K562 (cell line): Measurements from ENCODE around the gene UBE2M. TPM values are rescaled to one million over a fixed set of nuclear protein-coding genes. Genes with fewer than 3 reads are reported as not detected.
A peak's percentile ranks its signal among the peaks of the same experiment; 100 is the strongest.
"Not testable (repeated sequence)": the region's sequence is repeated elsewhere in the genome, so short reads cannot be mapped to it uniquely, and the experiment has no call there.

ENCODE experiments used
- ATAC-seq: fragments of 200-7000 bp; cut with Tn5 transposase; 3 replicates; pipeline ENCODE4 v1.9.1; 2020; ENCODE audit warnings: moderate library complexity
- BruUV-seq: library from RNA; stranded (reverse); fragments of 400-500 nt; replicated peaks from 2 replicates; lab custom pipeline; 2021; lab: Mats Ljungman, UMichigan
- CTCF ChIA-PET: fragments of 300-600 bp; formaldehyde crosslinking; extraction: SDS; loops from one replicate; lab custom pipeline; 2021; ENCODE audit warnings: low intra/inter-chr PET ratio; lab: Yijun Ruan, JAX
- POLR2A ChIA-PET: fragments of 300-600, 350-650 bp; sonication (Branson Sonifier 250); formaldehyde crosslinking; extraction: SDS; loops from one replicate; lab custom pipeline; 2021; ENCODE audit warnings: antibody characterized with exemption, inconsistent platforms; lab: Yijun Ruan, JAX
- DNase-seq, 4 experiments: peaks; one replicate each; pipeline versions ENCODE4 v3.0.0 to v3.0.0-alpha.2; 2011 to 2018; ENCODE audit warnings: low spot score in 3 of 4, mixed read lengths in 3 of 4; ENCODE audit errors: extremely low read depth in 1 of 4
- FAIRE-seq: peaks from 2 replicates; lab custom pipeline; 2011; peaks lifted over from hg19 to GRCh38; lab: Jason Lieb, UNC
- H2AFZ ChIP-seq: 2 replicates; pipeline ENCODE4 v1.6.0; 2011; ENCODE audit warnings: low read depth, low read length, control low read depth, inconsistent platforms
- H3K27ac ChIP-seq: fragments of 200-600 bp; 3 replicates; pipeline ENCODE4 v1.8.0; 2011; ENCODE audit warnings: low read depth, mild to moderate bottlenecking, control low read depth, inconsistent platforms, low read length, moderate library complexity, mixed read lengths; ENCODE audit errors: extremely low read depth
- H3K27me3 ChIP-seq, 2 experiments: fragments of 300-600 bp in 1 of 2; 2 replicates in 1 of 2; 3 replicates in 1 of 2; pipeline versions ENCODE4 v1.6.0 to v1.8.0; 2011; ENCODE audit warnings: inconsistent platforms in 2 of 2, low read length in 2 of 2, mild to moderate bottlenecking in 1 of 2, mixed read lengths in 1 of 2, moderate library complexity in 1 of 2; ENCODE audit not compliant: control insufficient read depth in 2 of 2, insufficient read depth in 2 of 2
- H3K36me3 ChIP-seq: fragments of 300-600 bp; 3 replicates; pipeline ENCODE4 v1.8.0; 2011; ENCODE audit warnings: mild to moderate bottlenecking, low read length, inconsistent platforms; ENCODE audit not compliant: control insufficient read depth, insufficient read depth
- H3K4me1 ChIP-seq, 2 experiments: fragments of 200-600 bp in 1 of 2; replicated peaks in 1 of 2; 2 replicates in 1 of 2; 3 replicates in 1 of 2; pipeline versions ENCODE4 v1.5.1 to v1.8.0; 2011; ENCODE audit warnings: inconsistent platforms in 2 of 2, low read length in 2 of 2, mild to moderate bottlenecking in 1 of 2, mixed read lengths in 1 of 2, moderate library complexity in 1 of 2; ENCODE audit not compliant: control insufficient read depth in 2 of 2, insufficient read depth in 2 of 2
- H3K4me2 ChIP-seq: 2 replicates; pipeline ENCODE4 v1.6.1; 2011; ENCODE audit warnings: low read length, control low read depth, inconsistent platforms, mixed read lengths; ENCODE audit not compliant: insufficient read depth
- H3K4me3 ChIP-seq: fragments of 200-600 bp; sonication (generic), shearing (Covaris generic); 2 replicates; pipeline ENCODE4 v1.5.1; 2016; ENCODE audit warnings: control low read depth, inconsistent platforms
- H3K79me2 ChIP-seq: fragments of 200-600 bp; 3 replicates; pipeline ENCODE4 v1.8.0; 2011; ENCODE audit warnings: low read length, inconsistent platforms; ENCODE audit not compliant: control insufficient read depth, insufficient read depth
- H3K9ac ChIP-seq, 2 experiments: 2 replicates each; pipeline versions ENCODE4 v1.6.0 to v1.6.1; 2011; ENCODE audit warnings: low read depth in 2 of 2, low read length in 2 of 2, control low read depth in 1 of 2, inconsistent platforms in 1 of 2, mild to moderate bottlenecking in 1 of 2, mixed read lengths in 1 of 2; ENCODE audit not compliant: insufficient read depth in 1 of 2
- H3K9me1 ChIP-seq: one replicate; pipeline ENCODE4 v1.6.0; 2011; ENCODE audit warnings: inconsistent platforms, mild to moderate bottlenecking, low read length, moderate library complexity; ENCODE audit not compliant: control insufficient read depth, insufficient read depth
- H3K9me3 ChIP-seq: replicated peaks from 2 replicates; pipeline ENCODE4 v1.5.1; 2011; ENCODE audit warnings: low read depth, low read length, inconsistent platforms; ENCODE audit not compliant: control insufficient read depth, insufficient read depth
- H4K20me1 ChIP-seq: replicated peaks from 2 replicates; pipeline ENCODE4 v1.6.1; 2011; ENCODE audit warnings: low read length, inconsistent platforms, mixed read lengths; ENCODE audit not compliant: control insufficient read depth, insufficient read depth
- WGBS: fragments of 100-300 bp; shearing (Covaris generic); methylation state at CpG from one replicate; pipeline ENCODE4 v1.1.6; 2016; ENCODE audit warnings: low coverage, mixed read lengths; ENCODE audit not compliant: insufficient coverage; ENCODE audit errors: missing lambda C conversion rate; 5-methylcytosine and 5-hydroxymethylcytosine counted together
- in situ Hi-C: fragments of 300-500 bp; cut with MboI; formaldehyde crosslinking; loops from 4 replicates; pipeline ENCODE4 v1.15.0; 2018; ENCODE audit warnings: inconsistent platforms, mixed read lengths
- intact Hi-C: fragments of 100-400 bp; cut with micrococcal nuclease; formaldehyde crosslinking; loops from 2 replicates; pipeline ENCODE4 v1.14.2; 2022
- polyA plus RNA-seq, 8 experiments: library from polyadenylated mRNA; depleted of rRNA in 4 of 8; stranded (reverse) in 5 of 8; unstranded in 3 of 8; fragments of >200 nt; fragmentation: Nextera tagmentation in 2 of 8; fragmentation: Illumina TruSeq in 1 of 8; extraction: Ambion mirVana in 2 of 8; extraction: Trizol in 1 of 8; gene quantifications; 2 replicates each; pipeline versions ENCODE4 v1.2.1 to v1.2.3, GENCODE V29; 2011 to 2014; ENCODE audit warnings: inconsistent platforms in 1 of 8, missing spikeins in 1 of 8
- total RNA-seq, 7 experiments: library from RNA; depleted of rRNA in 6 of 7; stranded (reverse); fragments of >200 nt in 6 of 7; fragmentation: Illumina TruSeq in 2 of 7; extraction: Trizol in 2 of 7; gene quantifications; 2 replicates each; pipeline versions ENCODE4 v1.2.1 to v1.2.3, GENCODE V29; 2011 to 2021; ENCODE audit warnings: low replicate concordance in 1 of 7
- TF ChIP-seq, protein P1 (sequence below): sonication (generic); formaldehyde crosslinking; IDR thresholded peaks from 2 replicates; pipeline ENCODE4 v1.8.0; 2022; ENCODE audit warnings: mild to moderate bottlenecking, missing genetic modification reagents

The UBE2M gene
- total and polyA plus RNA-seq, 9 of the 15 experiments (the other 6 are each of a cell fraction or from before 2014, with no cell fraction given): 0.92 to 163 (median 85.7) TPM

DNA sequence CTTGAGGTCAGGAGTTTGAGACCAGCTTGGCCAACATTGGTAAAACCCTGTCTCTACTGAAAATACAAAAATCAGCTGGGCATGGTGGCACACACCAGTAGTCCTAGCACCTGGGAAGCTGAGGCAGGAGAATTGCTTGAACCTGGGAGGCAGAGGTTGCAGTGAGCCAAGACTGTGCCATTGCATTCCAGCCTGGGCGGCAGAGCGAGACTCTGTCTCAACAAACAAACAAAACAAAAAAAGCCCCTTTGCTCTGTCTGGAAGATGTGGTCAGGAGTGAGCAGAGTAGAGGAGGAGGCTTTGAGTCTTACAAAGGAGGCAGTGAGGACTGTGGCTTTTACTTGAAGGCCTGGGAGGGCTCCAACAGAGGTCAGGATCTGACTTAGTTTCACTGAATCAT, 19.2 kb upstream of the UBE2M start:
- CTCF ChIA-PET, H3K4me3 ChIP-seq, H3K9me1 ChIP-seq, intact Hi-C loops, DNase-seq, H3K9me3 ChIP-seq, H2AFZ ChIP-seq, H3K9ac ChIP-seq, ATAC-seq, H3K27ac ChIP-seq, H3K4me2 ChIP-seq, in situ Hi-C loops, H3K27me3 ChIP-seq, FAIRE-seq, H4K20me1 ChIP-seq, BruUV-seq: not testable (repeated sequence)
- peaks cover 28 to 46% of the 10 kb centered on the region in 2 experiments for H3K4me1 ChIP-seq
- 96% methylated on average over 2 of the region's 2 CpGs for WGBS
- TF ChIP-seq, protein P1, sequence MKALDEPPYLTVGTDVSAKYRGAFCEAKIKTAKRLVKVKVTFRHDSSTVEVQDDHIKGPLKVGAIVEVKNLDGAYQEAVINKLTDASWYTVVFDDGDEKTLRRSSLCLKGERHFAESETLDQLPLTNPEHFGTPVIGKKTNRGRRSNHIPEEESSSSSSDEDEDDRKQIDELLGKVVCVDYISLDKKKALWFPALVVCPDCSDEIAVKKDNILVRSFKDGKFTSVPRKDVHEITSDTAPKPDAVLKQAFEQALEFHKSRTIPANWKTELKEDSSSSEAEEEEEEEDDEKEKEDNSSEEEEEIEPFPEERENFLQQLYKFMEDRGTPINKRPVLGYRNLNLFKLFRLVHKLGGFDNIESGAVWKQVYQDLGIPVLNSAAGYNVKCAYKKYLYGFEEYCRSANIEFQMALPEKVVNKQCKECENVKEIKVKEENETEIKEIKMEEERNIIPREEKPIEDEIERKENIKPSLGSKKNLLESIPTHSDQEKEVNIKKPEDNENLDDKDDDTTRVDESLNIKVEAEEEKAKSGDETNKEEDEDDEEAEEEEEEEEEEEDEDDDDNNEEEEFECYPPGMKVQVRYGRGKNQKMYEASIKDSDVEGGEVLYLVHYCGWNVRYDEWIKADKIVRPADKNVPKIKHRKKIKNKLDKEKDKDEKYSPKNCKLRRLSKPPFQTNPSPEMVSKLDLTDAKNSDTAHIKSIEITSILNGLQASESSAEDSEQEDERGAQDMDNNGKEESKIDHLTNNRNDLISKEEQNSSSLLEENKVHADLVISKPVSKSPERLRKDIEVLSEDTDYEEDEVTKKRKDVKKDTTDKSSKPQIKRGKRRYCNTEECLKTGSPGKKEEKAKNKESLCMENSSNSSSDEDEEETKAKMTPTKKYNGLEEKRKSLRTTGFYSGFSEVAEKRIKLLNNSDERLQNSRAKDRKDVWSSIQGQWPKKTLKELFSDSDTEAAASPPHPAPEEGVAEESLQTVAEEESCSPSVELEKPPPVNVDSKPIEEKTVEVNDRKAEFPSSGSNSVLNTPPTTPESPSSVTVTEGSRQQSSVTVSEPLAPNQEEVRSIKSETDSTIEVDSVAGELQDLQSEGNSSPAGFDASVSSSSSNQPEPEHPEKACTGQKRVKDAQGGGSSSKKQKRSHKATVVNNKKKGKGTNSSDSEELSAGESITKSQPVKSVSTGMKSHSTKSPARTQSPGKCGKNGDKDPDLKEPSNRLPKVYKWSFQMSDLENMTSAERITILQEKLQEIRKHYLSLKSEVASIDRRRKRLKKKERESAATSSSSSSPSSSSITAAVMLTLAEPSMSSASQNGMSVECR (CRISPR knock-in tag): 0 out of 2 replicates have a peak, but pooled peaks have one; percentile 22
- H3K36me3 ChIP-seq: peaks cover 20% of the 10 kb centered on the region
- H3K79me2 ChIP-seq: peaks cover 44% of the 10 kb centered on the region
- POLR2A ChIA-PET: interaction anchor here (1.0 to 1.1 kb wide), 2 partner anchors 34 to 58 kb away, joined by 3 to 4 read pairs; partner anchors contain the start of genes TRIM28 and ZBTB45
